Measurements from ENCODE around the gene APEX2. TPM values are rescaled to one million over a fixed set of nuclear protein-coding genes. Genes with fewer than 3 reads are reported as not detected.

APEX2 gene
- total and polyA plus RNA-seq, 2 donors (not counting 3 experiments of a cell fraction or from before 2014, with no cell fraction given), result 26.6 to 54.1 TPM

GRCh38 chrX:55011294-55011693 is 11.1 kb downstream of the APEX2 start:
- intact Hi-C loops (cut with micrococcal nuclease) (no loop called here), dilution Hi-C loops (cut with MboI; ENCODE audit: extremely low pct_ligation_motif_present, low sequenced_read_pairs) (no loop called here)
- Histone ChIP-seq H3K27ac (ENCODE audit: insufficient read depth, low read depth, low read length) (no peak overlapping the region), H3K4me3 (replicated peaks in 1 of 3; ENCODE audit: insufficient read depth in 1 of 3, low read depth in 1 of 3, low read length in 3 of 3) (no peak overlapping the region), H3K79me2 (ENCODE audit: control insufficient read depth, insufficient read depth, low read length) (no peaks in the 10 kb centered on the region), H3K4me2 (ENCODE audit: insufficient read depth, low read length) (no peak overlapping the region), H3K9me3 (replicated peaks; ENCODE audit: control insufficient read depth, insufficient read depth, low read length) (no peaks in the 10 kb centered on the region), H3K36me3 (ENCODE audit: control insufficient read depth in 2 of 2, extremely low read depth in 1 of 2, insufficient read depth in 2 of 2, low read length in 2 of 2) (peaks cover 0 to 6% of the 10 kb centered on the region in 2 experiments), H3K27me3 (ENCODE audit: control insufficient read depth in 2 of 2, insufficient read depth in 2 of 2, low read length in 2 of 2) (no peaks in the 10 kb centered on the region), H2AFZ (ENCODE audit: low read depth, low read length) (no peak overlapping the region), H3K9ac (replicated peaks; ENCODE audit: extremely low read depth, insufficient read depth, low read length) (no peak overlapping the region), H3K9me1 (replicated peaks; ENCODE audit: control insufficient read depth, extremely low read depth, insufficient read depth, low read length) (no peaks in the 10 kb centered on the region), H3K4me1 (ENCODE audit: control insufficient read depth, extremely low read depth, insufficient read depth, low read length) (peaks cover 18% of the 10 kb centered on the region), H4K20me1 (replicated peaks; ENCODE audit: control insufficient read depth, extremely low read depth, insufficient read depth, low read length) (no peaks in the 10 kb centered on the region)
- POLR2A ChIA-PET, result no interaction called here
- TF ChIP-seq POLR2AphosphoS5 (IDR thresholded peaks at IDR 0.05; ENCODE audit: insufficient read depth, low read depth, low read length), result no peak
- TF ChIP-seq CTCF (IDR thresholded peaks at IDR 0.05; ENCODE audit: extremely low read depth in 1 of 2, insufficient read depth in 1 of 2, low read depth in 1 of 2, low read length in 2 of 2), result peak in 1 of 2 donors; percentile 23
- CTCF ChIA-PET, result interaction anchor here (0.9 to 3.5 kb wide), 2 partner anchors 11 to 120 kb away, joined by 4 to 11 read pairs; partner anchors contain the start of gene APEX2
- BruUV-seq (replicated peaks), result no TSS peak
- no peak for DNase-seq (ENCODE audit: low read depth, low spot score)
- FAIRE-seq, result peak; percentile 77

- dilution Hi-C loops (cut with MboI; ENCODE audit: extremely low pct_ligation_motif_present, low sequenced_read_pairs), result no loop called here
- CTCF ChIA-PET, result no interaction called here
- no peak overlapping the region for H3K4me2 ChIP-seq (ENCODE audit: insufficient read depth, low read length)
- H3K36me3 ChIP-seq (ENCODE audit: control insufficient read depth in 2 of 2, extremely low read depth in 1 of 2, insufficient read depth in 2 of 2, low read length in 2 of 2), result no peaks in the 10 kb centered on the region
- no peaks in the 10 kb centered on the region for H4K20me1 ChIP-seq (replicated peaks; ENCODE audit: control insufficient read depth, extremely low read depth, insufficient read depth, low read length)
- no TSS peak for BruUV-seq (replicated peaks)
- H3K4me1 ChIP-seq (ENCODE audit: control insufficient read depth, extremely low read depth, insufficient read depth, low read length), result no peaks in the 10 kb centered on the region
- no peaks in the 10 kb centered on the region for H3K9me1 ChIP-seq (replicated peaks; ENCODE audit: control insufficient read depth, extremely low read depth, insufficient read depth, low read length)
- H2AFZ ChIP-seq (ENCODE audit: low read depth, low read length), result no peak overlapping the region
- POLR2A ChIA-PET, result no interaction called here
- intact Hi-C loops (cut with micrococcal nuclease), result no loop called here
- no peak for TF ChIP-seq CTCF (IDR thresholded peaks at IDR 0.05; ENCODE audit: extremely low read depth in 1 of 2, insufficient read depth in 1 of 2, low read depth in 1 of 2, low read length in 2 of 2)
- no peaks in the 10 kb centered on the region for H3K27me3 ChIP-seq (ENCODE audit: control insufficient read depth in 2 of 2, insufficient read depth in 2 of 2, low read length in 2 of 2)
- FAIRE-seq, result no peak
- no peak for DNase-seq (ENCODE audit: low read depth, low spot score)
- no peak overlapping the region for H3K27ac ChIP-seq (ENCODE audit: insufficient read depth, low read depth, low read length)
- H3K4me3 ChIP-seq (replicated peaks in 1 of 3; ENCODE audit: insufficient read depth in 1 of 3, low read depth in 1 of 3, low read length in 3 of 3), result no peak overlapping the region
- no peak overlapping the region for H3K9ac ChIP-seq (replicated peaks; ENCODE audit: extremely low read depth, insufficient read depth, low read length)
- no peaks in the 10 kb centered on the region for H3K9me3 ChIP-seq (replicated peaks; ENCODE audit: control insufficient read depth, insufficient read depth, low read length)
- no peaks in the 10 kb centered on the region for H3K79me2 ChIP-seq (ENCODE audit: control insufficient read depth, insufficient read depth, low read length)
Measured at GRCh38 chrX:55014897-55015299, 14.7 kb downstream of the APEX2 start.

All from endothelial cell of umbilical vein (primary cell).